K562 (cell line): ENCODE results near the gene MLN. TPM values are rescaled to one million over a fixed set of nuclear protein-coding genes. Genes with fewer than 3 reads are reported as not detected.

ENCODE experiments used
- CHD7 ChIP-seq: fragments of 200-600 bp; sonication (generic); IDR thresholded peaks from one replicate; pipeline ENCODE4 v1.6.1; 2012; ENCODE audit warnings: mild to moderate bottlenecking, low read depth, low read length, inconsistent platforms
- NR1H2 ChIP-seq: sonication (generic); formaldehyde crosslinking; IDR thresholded peaks from 2 replicates; pipeline ENCODE4 v1.4.0; 2020; ENCODE audit warnings: mild to moderate bottlenecking, missing genetic modification reagents
- REST ChIP-seq, 2 experiments: fragments of 450-650 bp; formaldehyde crosslinking in 1 of 2; IDR thresholded peaks; 2 replicates each; pipeline versions ENCODE4 v1.4.0 to v1.6.1; 2014 to 2020; ENCODE audit warnings: mild to moderate bottlenecking in 2 of 2, borderline replicate concordance in 1 of 2, low read depth in 1 of 2
- SMARCA4 ChIP-seq: fragments of 450-650 bp; IDR thresholded peaks from 2 replicates; pipeline ENCODE4 v1.6.1; 2016
- YY1 ChIP-seq, 3 experiments: IDR thresholded peaks; 2 replicates each; pipeline ENCODE4 v1.6.1; 2011; ENCODE audit warnings: low read length in 2 of 3, mild to moderate bottlenecking in 2 of 3, moderate library complexity in 2 of 3, borderline replicate concordance in 1 of 3, control low read depth in 1 of 3, low read depth in 1 of 3; ENCODE audit not compliant: insufficient read depth in 3 of 3, insufficient replicate concordance in 2 of 3, control insufficient read depth in 1 of 3, insufficient read length in 1 of 3; ENCODE audit errors: extremely low read depth in 1 of 3
- ZZZ3 ChIP-seq: fragments of 450-650 bp; IDR thresholded peaks from 2 replicates; pipeline ENCODE4 v1.6.1; 2016; ENCODE audit warnings: antibody characterized with exemption, mild to moderate bottlenecking, moderate library complexity
- polyA plus RNA-seq, 8 experiments: library from polyadenylated mRNA; depleted of rRNA in 4 of 8; stranded (reverse) in 5 of 8; unstranded in 3 of 8; fragments of >200 nt; fragmentation: Nextera tagmentation in 2 of 8; fragmentation: Illumina TruSeq in 1 of 8; extraction: Ambion mirVana in 2 of 8; extraction: Trizol in 1 of 8; gene quantifications; 2 replicates each; pipeline versions ENCODE4 v1.2.1 to v1.2.3, GENCODE V29; 2011 to 2014; ENCODE audit warnings: inconsistent platforms in 1 of 8, missing spikeins in 1 of 8
- total RNA-seq, 7 experiments: library from RNA; depleted of rRNA in 6 of 7; stranded (reverse); fragments of >200 nt in 6 of 7; fragmentation: Illumina TruSeq in 2 of 7; extraction: Trizol in 2 of 7; gene quantifications; 2 replicates each; pipeline versions ENCODE4 v1.2.1 to v1.2.3, GENCODE V29; 2011 to 2021; ENCODE audit warnings: low replicate concordance in 1 of 7

MLN gene
- total and polyA plus RNA-seq, 9 of the 15 experiments (the other 6 are each of a cell fraction or from before 2014, with no cell fraction given): not detected

- TF ChIP-seq REST (IDR thresholded peaks at IDR 0.05; ENCODE audit: borderline replicate concordance): peak; percentile 93
- no peak for TF ChIP-seq REST (CRISPR knock-in tag; IDR thresholded peaks at IDR 0.05; ENCODE audit: low read depth)
- no peak for TF ChIP-seq SMARCA4
- peak in 1 of 3 experiments; percentile 29 for TF ChIP-seq YY1 (IDR thresholded peaks at IDR 0.05; ENCODE audit: borderline replicate concordance in 1 of 3, control insufficient read depth in 1 of 3, extremely low read depth in 1 of 3, insufficient read depth in 3 of 3, insufficient read length in 1 of 3, insufficient replicate concordance in 2 of 3, low read depth in 1 of 3, low read length in 2 of 3)
- TF ChIP-seq NR1H2 (CRISPR knock-in tag): no peak
- no peak for TF ChIP-seq CHD7
- no peak for TF ChIP-seq ZZZ3
These were observed 41.7 kb downstream of the MLN start (continued) for GRCh38 chr6:33761922-33762629.
